ENCODE results near the gene DMRT3.

The DMRT3 gene

DNA sequence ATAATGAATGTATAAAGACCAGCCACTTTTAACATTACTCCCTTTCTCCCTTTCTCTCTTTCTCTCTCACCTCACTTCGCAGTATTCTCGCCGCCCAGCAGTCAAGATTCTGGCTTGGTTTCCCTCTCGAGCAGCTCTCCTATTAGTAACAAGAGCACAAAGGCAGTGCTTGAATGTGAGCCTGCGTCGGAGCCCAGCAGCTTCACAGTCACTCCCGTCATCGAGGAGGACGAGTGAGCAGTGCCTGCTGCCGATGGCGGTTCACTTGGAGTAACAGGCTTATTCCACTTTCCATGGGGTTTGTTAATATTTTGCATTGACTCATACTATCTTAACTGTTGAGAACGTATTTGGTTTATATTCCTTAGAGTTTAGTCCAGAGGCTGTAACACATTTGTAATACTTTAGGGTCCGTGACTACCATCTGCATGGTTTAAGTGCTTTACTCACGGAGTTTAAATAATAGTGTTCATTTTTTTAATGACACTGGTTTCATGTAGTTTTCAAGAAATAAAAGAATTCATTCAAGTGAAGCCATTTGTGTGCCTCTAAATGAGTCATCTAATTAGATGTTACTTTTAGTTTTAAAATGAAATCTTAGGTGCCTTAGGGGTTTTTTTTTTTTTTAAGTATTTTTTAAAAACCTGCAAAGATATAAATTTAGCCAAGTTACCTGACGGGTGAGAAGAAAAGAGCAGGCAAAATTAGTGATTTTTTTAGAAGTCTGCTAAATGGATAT lies 8.4 kb upstream of the DMRT3 start (continued):
- TF ChIP-seq, protein P1, sequence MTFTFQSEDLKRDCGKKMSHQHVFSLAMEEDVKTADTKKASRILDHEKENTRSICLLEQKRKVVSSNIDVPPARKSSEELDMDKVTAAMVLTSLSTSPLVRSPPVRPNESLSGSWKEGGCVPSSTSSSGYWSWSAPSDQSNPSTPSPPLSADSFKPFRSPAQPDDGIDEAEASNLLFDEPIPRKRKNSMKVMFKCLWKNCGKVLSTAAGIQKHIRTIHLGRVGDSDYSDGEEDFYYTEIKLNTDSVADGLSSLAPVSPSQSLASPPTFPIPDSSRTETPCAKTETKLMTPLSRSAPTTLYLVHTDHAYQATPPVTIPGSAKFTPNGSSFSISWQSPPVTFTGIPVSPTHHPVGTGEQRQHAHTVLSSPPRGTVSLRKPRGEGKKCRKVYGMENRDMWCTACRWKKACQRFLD (tag by site-specific recombination; IDR thresholded peaks at IDR 0.05) = no peak
- TF ChIP-seq, protein P2, sequence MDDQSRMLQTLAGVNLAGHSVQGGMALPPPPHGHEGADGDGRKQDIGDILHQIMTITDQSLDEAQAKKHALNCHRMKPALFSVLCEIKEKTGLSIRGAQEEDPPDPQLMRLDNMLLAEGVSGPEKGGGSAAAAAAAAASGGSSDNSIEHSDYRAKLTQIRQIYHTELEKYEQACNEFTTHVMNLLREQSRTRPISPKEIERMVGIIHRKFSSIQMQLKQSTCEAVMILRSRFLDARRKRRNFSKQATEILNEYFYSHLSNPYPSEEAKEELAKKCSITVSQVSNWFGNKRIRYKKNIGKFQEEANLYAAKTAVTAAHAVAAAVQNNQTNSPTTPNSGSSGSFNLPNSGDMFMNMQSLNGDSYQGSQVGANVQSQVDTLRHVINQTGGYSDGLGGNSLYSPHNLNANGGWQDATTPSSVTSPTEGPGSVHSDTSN (CRISPR knock-in tag; IDR thresholded peaks at IDR 0.05) = no peak
- TF ChIP-seq ZNF366 (tag by site-specific recombination; conservative IDR thresholded peaks at IDR 0.05) (peak; percentile 62), ZNF791 (tag by site-specific recombination; IDR thresholded peaks at IDR 0.05) (no peak), ZBTB8A (tag by site-specific recombination; IDR thresholded peaks at IDR 0.05) (no peak; the same call in 1 of the 2 replicates), ZNF501 (tag by site-specific recombination; IDR thresholded peaks at IDR 0.05) (no peak), ZFP41 (tag by site-specific recombination; IDR thresholded peaks at IDR 0.05; ENCODE audit: borderline replicate concordance) (no peak), SCRT2 (tag by site-specific recombination; IDR thresholded peaks at IDR 0.05) (peak; percentile 47), ZNF600 (tag by site-specific recombination; IDR thresholded peaks at IDR 0.05) (peak; percentile 63; the same call in 1 of the 2 replicates), ZNF335 (tag by site-specific recombination; conservative IDR thresholded peaks at IDR 0.05) (peak; percentile 56), ZBTB17 (tag by site-specific recombination; IDR thresholded peaks at IDR 0.05) (peak; percentile 48; the same call in 1 of the 2 replicates), ZSCAN30 (tag by site-specific recombination; IDR thresholded peaks at IDR 0.05) (no peak), ZNF202 (tag by site-specific recombination; IDR thresholded peaks at IDR 0.05; ENCODE audit: borderline replicate concordance) (no peak), KLF1 (tag by site-specific recombination; IDR thresholded peaks at IDR 0.05) (no peak), SP7 (tag by site-specific recombination; IDR thresholded peaks at IDR 0.05) (peak; percentile 94), ZBTB1 (tag by site-specific recombination; IDR thresholded peaks at IDR 0.05) (no peak), ZNF514 (tag by site-specific recombination; IDR thresholded peaks at IDR 0.05) (no peak), ZNF843 (tag by site-specific recombination; IDR thresholded peaks at IDR 0.05) (no peak), KLF9 (tag by site-specific recombination; IDR thresholded peaks at IDR 0.05; ENCODE audit: low read depth) (no peak), GLIS2 (tag by site-specific recombination; IDR thresholded peaks at IDR 0.05) (no peak), ZNF37A (tag by site-specific recombination; IDR thresholded peaks at IDR 0.05) (no peak), ZBTB20 (tag by site-specific recombination; IDR thresholded peaks at IDR 0.05) (peak; percentile 17; the same call in 1 of the 2 replicates)
- TF ChIP-seq, protein P3, sequence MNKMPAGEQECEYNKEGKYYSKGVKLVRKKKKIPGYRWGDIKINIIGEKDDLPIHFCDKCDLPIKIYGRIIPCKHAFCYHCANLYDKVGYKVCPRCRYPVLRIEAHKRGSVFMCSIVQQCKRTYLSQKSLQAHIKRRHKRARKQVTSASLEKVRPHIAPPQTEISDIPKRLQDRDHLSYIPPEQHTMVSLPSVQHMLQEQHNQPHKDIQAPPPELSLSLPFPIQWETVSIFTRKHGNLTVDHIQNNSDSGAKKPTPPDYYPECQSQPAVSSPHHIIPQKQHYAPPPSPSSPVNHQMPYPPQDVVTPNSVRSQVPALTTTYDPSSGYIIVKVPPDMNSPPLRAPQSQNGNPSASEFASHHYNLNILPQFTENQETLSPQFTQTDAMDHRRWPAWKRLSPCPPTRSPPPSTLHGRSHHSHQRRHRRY (tag by site-specific recombination; IDR thresholded peaks at IDR 0.05) = no peak
- TF ChIP-seq, protein P4, sequence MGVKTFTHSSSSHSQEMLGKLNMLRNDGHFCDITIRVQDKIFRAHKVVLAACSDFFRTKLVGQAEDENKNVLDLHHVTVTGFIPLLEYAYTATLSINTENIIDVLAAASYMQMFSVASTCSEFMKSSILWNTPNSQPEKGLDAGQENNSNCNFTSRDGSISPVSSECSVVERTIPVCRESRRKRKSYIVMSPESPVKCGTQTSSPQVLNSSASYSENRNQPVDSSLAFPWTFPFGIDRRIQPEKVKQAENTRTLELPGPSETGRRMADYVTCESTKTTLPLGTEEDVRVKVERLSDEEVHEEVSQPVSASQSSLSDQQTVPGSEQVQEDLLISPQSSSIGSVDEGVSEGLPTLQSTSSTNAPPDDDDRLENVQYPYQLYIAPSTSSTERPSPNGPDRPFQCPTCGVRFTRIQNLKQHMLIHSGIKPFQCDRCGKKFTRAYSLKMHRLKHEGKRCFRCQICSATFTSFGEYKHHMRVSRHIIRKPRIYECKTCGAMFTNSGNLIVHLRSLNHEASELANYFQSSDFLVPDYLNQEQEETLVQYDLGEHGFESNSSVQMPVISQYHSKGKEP (tag by site-specific recombination; IDR thresholded peaks at IDR 0.05) = no peak
- TF ChIP-seq, protein P5, sequence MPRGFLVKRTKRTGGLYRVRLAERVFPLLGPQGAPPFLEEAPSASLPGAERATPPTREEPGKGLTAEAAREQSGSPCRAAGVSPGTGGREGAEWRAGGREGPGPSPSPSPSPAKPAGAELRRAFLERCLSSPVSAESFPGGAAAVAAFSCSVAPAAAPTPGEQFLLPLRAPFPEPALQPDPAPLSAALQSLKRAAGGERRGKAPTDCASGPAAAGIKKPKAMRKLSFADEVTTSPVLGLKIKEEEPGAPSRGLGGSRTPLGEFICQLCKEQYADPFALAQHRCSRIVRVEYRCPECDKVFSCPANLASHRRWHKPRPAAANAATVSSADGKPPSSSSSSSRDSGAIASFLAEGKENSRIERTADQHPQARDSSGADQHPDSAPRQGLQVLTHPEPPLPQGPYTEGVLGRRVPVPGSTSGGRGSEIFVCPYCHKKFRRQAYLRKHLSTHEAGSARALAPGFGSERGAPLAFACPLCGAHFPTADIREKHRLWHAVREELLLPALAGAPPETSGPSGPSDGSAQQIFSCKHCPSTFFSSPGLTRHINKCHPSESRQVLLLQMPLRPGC (tag by site-specific recombination; IDR thresholded peaks at IDR 0.05) = no peak
- TF ChIP-seq, protein P6, sequence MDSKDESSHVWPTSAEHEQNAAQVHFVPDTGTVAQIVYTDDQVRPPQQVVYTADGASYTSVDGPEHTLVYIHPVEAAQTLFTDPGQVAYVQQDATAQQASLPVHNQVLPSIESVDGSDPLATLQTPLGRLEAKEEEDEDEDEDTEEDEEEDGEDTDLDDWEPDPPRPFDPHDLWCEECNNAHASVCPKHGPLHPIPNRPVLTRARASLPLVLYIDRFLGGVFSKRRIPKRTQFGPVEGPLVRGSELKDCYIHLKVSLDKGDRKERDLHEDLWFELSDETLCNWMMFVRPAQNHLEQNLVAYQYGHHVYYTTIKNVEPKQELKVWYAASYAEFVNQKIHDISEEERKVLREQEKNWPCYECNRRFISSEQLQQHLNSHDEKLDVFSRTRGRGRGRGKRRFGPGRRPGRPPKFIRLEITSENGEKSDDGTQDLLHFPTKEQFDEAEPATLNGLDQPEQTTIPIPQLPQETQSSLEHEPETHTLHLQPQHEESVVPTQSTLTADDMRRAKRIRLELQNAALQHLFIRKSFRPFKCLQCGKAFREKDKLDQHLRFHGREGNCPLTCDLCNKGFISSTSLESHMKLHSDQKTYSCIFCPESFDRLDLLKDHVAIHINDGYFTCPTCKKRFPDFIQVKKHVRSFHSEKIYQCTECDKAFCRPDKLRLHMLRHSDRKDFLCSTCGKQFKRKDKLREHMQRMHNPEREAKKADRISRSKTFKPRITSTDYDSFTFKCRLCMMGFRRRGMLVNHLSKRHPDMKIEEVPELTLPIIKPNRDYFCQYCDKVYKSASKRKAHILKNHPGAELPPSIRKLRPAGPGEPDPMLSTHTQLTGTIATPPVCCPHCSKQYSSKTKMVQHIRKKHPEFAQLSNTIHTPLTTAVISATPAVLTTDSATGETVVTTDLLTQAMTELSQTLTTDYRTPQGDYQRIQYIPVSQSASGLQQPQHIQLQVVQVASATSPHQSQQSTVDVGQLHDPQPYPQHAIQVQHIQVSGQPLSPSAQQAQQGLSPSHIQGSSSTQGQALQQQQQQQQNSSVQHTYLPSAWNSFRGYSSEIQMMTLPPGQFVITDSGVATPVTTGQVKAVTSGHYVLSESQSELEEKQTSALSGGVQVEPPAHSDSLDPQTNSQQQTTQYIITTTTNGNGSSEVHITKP (tag by site-specific recombination; IDR thresholded peaks at IDR 0.05) = peak; percentile 50; the same call in 1 of the 2 replicates
